Glomerular endothelial cell (primary cell): ENCODE data around the gene POTEF. TPM values are rescaled to one million over a fixed set of nuclear protein-coding genes. Genes with fewer than 3 reads are reported as not detected.
"Not testable (repeated sequence)": the region's sequence is repeated elsewhere in the genome, so short reads cannot be mapped to it uniquely, and the experiment has no call there.

ENCODE experiments used
- DNase-seq: peaks from one replicate; pipeline ENCODE4 v3.0.0-alpha.2; 2011; ENCODE audit warnings: low read depth, low spot score; ENCODE audit errors: extremely low read depth
- total RNA-seq: library from RNA; depleted of rRNA; stranded (reverse); fragments of >200 nt; gene quantifications from 2 replicates; pipeline ENCODE4 v1.2.3, GENCODE V29; 2015

The POTEF gene
- total RNA-seq, 1 donor from 2014 or later: 0.06 TPM

DNA sequence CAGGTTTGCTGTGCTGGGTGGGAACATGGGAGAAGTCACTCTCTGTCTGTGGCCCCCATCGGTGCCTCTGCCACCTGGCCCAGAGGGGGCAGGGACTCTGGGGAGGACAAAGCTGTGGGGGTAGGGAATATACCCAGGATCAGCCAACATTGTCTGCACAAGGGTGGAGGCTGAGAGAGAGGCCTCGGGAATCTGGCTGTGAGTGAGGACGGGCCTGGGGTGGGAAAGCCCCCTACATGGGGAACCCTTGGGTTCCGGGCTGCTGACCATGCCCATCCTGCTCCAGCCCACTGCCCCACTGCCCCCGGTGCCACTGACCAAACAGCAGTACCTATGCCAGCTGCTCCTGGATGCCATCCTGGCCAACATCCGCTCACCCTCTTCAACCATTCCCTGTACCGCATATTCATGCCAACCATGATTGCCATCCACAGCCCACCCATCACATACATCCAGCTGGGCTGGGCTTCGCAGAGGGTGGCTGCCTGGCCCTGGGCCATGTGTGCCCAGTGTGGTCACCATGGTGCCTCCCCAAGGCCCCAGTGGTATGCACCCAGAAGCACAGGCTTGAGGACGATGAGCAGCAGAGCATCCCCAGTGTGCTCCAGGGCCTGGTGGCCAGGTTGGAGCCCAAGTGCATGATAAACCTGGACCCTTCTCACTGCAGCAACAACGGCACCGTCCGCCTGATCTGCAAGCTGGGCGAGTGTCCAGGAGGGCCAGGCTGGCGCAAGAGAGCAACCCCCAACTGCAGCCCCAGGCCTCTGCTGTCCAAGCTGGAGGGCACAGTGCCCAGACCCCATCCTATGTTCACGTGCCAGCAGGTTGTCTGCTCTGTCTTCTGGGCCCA is 6.9 kb upstream of the POTEF start:
- DNase-seq: no peak

DNA sequence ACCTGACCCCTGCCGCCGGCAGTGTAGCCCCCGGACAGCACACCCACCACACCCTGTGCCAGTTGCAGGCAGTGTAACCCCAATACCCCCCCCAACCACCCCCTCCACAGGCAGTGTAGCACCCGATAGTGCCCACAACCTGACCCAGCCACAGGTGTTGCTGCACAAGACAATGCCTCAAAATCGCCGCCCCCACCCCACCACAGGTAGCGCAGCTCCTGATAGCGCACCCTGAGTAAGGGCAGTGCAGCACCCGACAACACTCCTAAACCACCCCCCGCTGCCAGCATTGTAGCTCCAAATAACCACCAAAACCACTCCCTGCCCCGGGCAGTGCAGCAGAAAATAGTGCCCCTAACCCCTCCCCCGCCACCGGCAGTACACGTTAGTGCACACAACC is 558 bp downstream of the POTEF start:
- DNase-seq: not testable (repeated sequence)

DNA sequence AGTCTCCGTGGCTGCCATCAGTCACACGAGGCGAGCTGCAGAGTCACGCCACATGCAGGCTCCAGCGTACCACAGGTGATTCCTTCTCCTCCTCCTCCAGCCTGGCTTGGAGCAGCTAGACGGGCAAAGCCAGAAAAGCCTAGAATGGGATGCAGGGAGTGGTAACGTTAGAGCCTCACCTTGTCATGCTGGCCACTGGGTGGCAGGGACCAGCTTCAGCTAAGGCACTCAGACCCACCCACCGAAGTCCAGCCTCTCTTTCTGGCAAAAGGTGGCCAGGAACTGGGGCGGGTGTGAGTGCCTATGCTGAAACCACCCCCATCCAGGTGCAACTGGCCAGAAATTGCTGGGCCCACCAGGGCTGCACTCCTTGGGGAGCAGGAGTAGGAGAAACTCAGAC is 1.3 kb downstream of the POTEF start:
- not testable (repeated sequence) for DNase-seq

DNA sequence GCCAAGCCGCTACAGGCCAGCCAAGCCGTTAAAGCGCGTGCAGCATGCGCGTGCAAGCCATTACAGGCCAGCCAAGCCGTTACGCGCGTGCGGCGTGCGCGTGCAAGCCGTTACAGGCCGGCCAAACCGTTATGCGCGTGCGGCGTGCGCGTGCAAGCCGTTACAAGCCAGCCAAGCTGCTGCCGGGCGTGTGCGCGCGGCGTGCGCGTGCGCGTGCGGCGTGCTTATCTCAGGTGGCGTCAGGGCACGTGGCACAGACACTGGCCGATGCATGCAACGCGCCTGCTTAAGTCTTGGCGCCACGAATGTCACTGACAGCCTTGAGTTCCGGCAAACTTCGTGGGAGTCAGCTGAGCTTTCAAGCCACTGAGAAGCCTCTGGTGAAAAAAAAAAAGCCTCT is 8.1 kb downstream of the POTEF start:
- not testable (repeated sequence) for DNase-seq

DNA sequence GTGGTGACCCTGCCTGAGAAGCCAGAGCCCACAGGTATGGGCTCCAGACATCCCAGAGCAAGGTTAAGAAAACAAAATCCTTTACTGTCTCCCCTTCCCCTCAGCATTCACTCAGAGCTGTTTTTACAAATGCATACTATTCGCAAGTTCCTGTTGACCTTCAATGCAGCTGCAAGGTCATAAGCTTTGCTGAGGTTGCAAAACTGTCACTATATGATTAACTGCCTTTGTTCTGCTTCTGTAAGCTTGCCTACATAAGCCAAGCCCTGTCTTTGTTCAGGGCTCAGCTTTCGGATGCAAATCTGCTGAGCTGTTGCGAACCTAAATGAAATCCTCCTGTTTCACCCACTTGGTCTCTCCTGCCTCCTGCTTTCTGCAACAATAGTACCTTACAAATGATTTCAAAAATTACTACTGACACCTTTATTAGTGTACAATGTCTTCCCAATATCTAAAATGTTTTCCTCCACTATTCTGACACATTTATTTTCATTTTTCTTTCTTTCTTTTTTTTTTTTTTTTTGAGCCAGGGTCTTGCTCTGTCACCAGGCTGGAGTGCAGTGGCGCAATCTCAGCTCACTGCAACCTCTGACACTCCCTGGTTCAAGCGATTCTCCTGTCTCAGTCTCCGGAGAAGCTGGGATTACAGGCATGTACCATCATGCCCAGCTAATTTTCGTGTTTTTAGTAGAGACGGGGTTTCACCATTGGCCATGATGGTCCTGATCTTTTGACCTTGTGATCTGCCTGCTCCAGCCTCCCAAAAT is 26.2 kb downstream of the POTEF start:
- not testable (repeated sequence) for DNase-seq

DNA sequence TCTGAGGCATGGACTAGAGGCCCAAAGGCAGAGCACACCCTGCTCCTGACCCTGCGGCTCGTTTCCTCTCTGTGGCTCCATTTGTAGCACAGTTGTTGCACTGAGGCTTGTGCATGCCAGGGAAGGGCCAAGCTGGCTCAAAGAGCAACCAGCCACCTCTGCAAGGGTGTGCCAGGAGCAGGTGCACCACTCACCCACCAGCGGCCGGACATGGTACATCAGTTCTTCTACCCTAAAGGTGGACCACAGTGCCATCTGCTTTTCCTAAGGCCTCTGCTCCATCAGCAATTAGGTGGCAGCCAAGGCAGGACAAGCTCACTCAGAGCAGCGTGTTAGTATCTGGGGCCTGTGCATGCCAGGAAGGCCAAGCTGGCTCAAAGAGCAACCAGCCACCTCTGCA is 66.4 kb downstream of the POTEF start:
- not testable (repeated sequence) for DNase-seq

DNA sequence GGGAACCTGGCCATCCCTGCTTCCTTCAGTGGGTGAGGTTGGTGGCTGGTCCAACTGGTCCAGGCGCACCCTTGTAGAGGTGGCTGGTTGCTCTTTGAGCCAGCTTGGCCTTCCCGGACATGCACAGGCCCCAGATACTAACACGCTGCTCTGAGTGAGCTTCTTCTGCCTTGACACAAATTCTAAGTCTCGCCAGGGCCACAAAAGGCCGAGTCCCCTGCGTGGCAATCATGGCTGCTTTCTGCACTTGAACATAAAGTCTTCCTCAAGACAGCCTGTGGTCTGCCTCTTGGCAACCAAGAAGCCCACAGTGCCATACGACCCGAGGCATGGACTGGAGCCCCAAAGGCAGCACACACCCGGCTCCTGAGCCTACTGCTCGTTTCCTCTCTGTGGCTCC is 69.0 kb downstream of the POTEF start:
- DNase-seq: not testable (repeated sequence)

DNA sequence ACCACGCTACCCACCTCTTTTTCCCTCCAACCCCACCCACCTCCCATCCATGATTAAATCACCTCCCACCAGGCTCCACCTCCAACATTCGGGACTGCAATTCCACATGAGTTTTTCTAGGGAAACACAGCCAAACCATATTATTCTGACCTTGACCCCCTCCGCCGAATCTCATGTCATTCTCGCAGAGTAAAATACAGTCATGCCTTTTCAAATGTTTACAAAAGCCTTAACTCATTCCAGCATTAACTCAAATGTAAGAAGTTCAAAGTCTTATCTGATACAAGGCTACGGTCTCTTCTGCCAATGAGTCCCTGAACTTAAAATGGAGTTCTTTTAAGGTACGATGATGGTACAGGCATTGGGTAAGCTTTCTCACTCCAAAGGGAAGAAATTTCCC is 72.7 kb downstream of the POTEF start:
- not testable (repeated sequence) for DNase-seq

DNA sequence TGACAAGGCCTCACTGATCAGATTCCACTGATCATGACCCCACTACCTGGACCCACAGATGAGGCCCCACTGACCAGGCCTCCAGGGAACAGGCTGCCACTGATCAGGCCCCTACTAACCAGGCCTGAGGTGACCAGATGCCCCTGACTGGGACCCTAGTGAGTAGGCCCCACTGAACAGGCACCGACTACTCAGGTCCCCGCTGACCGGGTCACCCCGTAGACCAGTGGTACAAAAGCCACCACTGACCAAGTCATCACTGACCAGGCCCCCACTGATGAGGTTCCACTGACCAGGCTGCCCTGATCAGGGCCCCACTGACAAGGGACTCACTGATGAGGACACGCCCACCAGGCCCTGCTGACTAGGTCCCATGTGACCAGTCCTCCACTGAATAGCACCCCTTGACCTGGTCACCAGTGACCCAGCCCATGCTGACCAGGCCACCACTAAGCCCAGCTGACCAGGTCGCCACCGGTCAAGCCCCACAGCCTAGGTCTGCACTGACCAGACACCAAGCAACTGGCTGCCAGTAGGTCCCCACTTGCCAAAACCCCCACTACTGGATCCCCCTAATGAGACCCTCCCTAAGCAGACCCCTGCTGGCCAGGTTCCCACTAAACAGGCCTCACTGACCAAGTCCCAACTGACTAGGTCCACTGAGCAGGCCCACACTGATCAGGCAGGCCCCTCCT is 75.7 kb downstream of the POTEF start:
- not testable (repeated sequence) for DNase-seq

DNA sequence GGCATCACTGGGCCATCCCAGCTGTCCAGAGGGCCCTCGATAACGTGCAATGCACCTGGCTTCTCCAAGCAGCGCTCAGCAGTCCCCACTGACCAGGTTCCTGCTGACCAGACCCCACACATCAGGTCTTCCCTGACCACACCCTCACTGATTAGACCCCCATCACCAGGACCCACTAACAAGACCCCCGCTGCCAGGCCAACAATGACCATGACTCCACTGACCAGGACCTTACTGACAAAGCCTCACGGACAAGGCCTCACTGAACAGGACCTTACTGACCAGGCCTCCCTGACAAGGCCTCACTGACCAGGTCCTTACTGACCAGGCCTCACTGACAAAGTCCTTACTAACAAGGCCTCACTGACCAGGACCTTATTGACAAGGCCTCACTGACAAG is 76.6 kb downstream of the POTEF start:
- DNase-seq: not testable (repeated sequence)

DNA sequence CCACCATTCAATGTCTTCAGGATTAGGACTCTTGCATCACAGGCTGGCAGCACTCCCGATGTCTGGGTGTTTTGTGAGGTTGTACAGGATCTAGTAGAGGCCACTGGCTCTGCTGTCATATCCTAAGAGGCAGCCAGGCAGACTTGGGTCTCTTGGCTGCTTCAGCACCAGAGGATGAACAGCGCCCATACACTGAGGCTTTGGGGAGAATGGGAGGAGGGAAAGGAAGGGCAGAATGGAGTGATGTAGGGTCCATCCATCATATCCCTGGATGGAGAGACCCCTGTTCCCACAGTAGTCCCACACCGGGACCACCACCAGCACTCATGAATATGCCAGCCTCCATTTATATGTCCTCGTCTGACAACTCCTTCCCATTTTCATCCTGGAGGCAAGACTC is 80.6 kb downstream of the POTEF start:
- DNase-seq: not testable (repeated sequence)

DNA sequence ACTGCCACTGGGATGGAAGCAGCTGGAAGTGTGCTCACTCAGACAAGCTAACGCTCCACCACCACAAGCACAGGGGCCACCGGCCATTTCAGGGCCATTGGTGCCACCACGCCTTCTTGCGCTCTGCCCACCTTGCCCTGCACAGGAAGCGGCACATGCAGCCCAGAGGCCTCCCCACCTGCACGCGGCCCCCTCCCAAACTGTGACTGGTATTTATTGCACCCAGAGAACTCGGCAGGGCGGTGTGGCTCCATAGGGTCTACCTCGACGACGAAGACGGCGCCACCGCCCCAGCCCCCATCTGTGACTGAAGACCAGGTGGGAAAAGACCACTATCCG is 90.8 kb downstream of the POTEF start:
- DNase-seq: not testable (repeated sequence)

DNA sequence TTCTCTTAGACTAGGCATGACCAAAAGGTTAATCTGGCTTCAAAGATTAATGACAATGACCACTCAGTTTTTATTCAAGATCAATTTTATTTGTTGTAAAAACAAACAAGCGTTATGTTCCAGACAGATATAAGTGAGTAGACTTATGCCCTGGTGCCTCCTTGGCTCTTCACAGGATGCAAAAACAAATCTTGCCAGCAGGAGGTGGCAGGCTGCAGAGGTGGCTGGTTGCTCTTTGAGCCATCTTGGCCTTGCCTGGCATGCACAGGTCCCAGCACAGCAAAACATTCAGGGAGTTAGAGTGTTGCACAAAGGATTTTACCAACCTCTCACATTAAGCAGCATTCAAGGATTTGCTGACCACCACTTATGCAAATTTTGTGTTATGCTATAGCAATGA is 103.1 kb downstream of the POTEF start:
- not testable (repeated sequence) for DNase-seq

Other genes with a start within 250 kb of the POTEF start
- not detected in 2 replicates for gene RAB6C, start 149.6 kb downstream of the POTEF start, total RNA-seq
- gene CCDC74B, start 15.9 kb upstream of the POTEF start, total RNA-seq: 1.2 and 2.2 TPM in 2 replicates
- gene SMPD4, start 52.4 kb upstream of the POTEF start, total RNA-seq: 38.2 and 64.9 TPM in 2 replicates
- 194 and 215 TPM in 2 replicates for gene MZT2B, start 53.0 kb upstream of the POTEF start, total RNA-seq
- gene TUBA3E, start 69.2 kb upstream of the POTEF start, total RNA-seq: not detected in 2 replicates
- 63.6 and 80.6 TPM in 2 replicates for gene IMP4, start 213.7 kb upstream of the POTEF start, total RNA-seq
- gene PTPN18, start 226.8 kb upstream of the POTEF start, total RNA-seq: 19.6 and 26.0 TPM in 2 replicates